Cardiac muscle cell (in vitro differentiated cells and primary cell): ENCODE data around the gene CACNA1C. TPM values are rescaled to one million over a fixed set of nuclear protein-coding genes. Genes with fewer than 3 reads are reported as not detected.
A peak's percentile ranks its signal among the peaks of the same experiment; 100 is the strongest.

Experiments
- DNase-seq, 2 donors: peaks; one replicate each; pipeline versions ENCODE4 v3.0.0 to v3.0.0-alpha.2; 2010 to 2017; ENCODE audit warnings: low read depth in 1 of 2, low spot score in 1 of 2
- H3K27ac ChIP-seq: fragments of 200-600 bp; sonication (generic); 2 replicates; pipeline ENCODE4 v1.5.1; 2016
- H3K27me3 ChIP-seq: fragments of 200-600 bp; sonication (generic); 2 replicates; pipeline ENCODE4 v1.6.0; 2016; ENCODE audit warnings: control low read depth
- H3K36me3 ChIP-seq: fragments of 200-600 bp; sonication (generic); 2 replicates; pipeline ENCODE4 v1.5.1; 2016; ENCODE audit warnings: control low read depth
- H3K4me1 ChIP-seq: fragments of 200-600 bp; sonication (generic); 2 replicates; pipeline ENCODE4 v1.8.1; 2017; ENCODE audit warnings: low read depth, mild to moderate bottlenecking, mixed run types
- H3K4me3 ChIP-seq: fragments of 200-600 bp; sonication (generic); 2 replicates; pipeline ENCODE4 v1.5.1; 2016; ENCODE audit warnings: mild to moderate bottlenecking
- H3K9me3 ChIP-seq: fragments of 200-600 bp; sonication (generic); 2 replicates; pipeline ENCODE4 v1.5.1; 2017; ENCODE audit warnings: low read depth, mild to moderate bottlenecking, control low read depth
- polyA plus RNA-seq: library from polyadenylated mRNA; unstranded; fragments of >200 nt; fragmentation: Nextera tagmentation; extraction: Ambion mirVana; gene quantifications from 2 replicates; pipeline ENCODE4 v1.2.1, GENCODE V29; 2016
- total RNA-seq: library from RNA; depleted of rRNA; stranded (reverse); fragments of >200 nt; gene quantifications from 2 replicates; pipeline ENCODE4 v1.2.3, GENCODE V29; 2016
- TF ChIP-seq, protein P1 (sequence below): IDR thresholded peaks from 2 replicates; pipeline ENCODE4 v1.5.1; 2012; ENCODE audit warnings: low read depth, mild to moderate bottlenecking, low read length

Gene CACNA1C
- total and polyA plus RNA-seq, 2 experiments from 2014 or later, result 40.8 to 77.8 TPM

DNA sequence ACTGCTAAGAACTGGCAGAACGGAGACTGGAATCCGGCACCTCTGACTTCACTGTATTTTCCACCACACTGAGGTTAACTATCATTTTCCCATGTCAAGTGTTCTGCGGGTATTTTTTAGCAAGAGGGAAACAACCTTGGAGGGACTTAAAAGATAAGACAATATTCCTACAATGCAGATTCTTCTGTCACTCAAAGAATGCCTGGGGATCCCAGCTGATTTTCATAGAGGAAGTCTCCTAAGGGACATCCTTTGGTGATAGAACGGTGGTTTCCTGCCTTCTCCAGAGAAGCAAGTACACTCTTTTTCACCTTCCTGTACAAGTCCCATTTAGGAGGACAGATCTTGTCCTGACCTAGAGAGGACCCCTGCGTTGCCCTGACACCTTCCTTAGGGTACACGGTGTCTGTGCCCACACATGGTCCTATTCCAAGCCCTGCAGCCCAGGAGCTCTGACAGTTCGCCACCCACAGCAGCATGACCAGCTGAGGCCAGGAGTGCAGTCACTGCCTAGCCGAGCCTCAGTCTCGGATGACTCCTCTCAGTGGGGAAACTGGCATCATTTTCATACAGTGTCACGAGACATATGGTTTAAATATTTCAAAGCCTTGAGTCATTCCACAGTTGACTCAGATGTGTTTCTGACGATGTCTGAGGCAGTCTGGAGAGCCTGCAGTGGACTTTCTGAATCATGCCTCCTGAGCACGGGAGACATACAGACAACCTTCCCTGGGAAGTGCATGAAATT lies 560.7 kb downstream of the CACNA1C start:
- Histone ChIP-seq H3K4me1 (no peaks in the 10 kb centered on the region), H3K9me3 (no peaks in the 10 kb centered on the region), H3K27ac (no peak overlapping the region), H3K4me3 (no peak overlapping the region), H3K36me3 (peaks cover 34% of the 10 kb centered on the region), H3K27me3 (no peaks in the 10 kb centered on the region)
- DNase-seq, result peak in 1 of 2 donors; percentile 93
- TF ChIP-seq, protein P1, sequence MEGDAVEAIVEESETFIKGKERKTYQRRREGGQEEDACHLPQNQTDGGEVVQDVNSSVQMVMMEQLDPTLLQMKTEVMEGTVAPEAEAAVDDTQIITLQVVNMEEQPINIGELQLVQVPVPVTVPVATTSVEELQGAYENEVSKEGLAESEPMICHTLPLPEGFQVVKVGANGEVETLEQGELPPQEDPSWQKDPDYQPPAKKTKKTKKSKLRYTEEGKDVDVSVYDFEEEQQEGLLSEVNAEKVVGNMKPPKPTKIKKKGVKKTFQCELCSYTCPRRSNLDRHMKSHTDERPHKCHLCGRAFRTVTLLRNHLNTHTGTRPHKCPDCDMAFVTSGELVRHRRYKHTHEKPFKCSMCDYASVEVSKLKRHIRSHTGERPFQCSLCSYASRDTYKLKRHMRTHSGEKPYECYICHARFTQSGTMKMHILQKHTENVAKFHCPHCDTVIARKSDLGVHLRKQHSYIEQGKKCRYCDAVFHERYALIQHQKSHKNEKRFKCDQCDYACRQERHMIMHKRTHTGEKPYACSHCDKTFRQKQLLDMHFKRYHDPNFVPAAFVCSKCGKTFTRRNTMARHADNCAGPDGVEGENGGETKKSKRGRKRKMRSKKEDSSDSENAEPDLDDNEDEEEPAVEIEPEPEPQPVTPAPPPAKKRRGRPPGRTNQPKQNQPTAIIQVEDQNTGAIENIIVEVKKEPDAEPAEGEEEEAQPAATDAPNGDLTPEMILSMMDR, result no peak

DNA sequence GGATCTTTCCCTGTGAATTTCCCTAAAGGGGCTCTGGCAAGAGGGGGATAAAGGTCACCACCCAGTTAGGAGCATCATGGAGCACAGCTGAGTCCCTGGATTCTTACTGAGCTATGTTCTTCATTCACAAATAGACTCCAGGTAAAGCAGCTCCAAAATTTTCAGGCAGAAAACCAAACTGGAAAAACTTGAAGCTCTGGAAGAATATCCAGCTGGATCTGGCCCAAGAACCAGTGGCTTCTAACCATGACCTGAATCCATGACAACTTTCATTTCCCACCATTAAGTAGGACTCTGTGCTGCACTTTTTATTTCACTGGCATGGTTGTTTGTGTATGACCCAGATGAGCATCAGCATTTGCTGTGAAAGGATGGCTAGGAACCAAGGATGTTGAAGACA lies 561.6 kb downstream of the CACNA1C start:
- no peak overlapping the region for H3K27ac ChIP-seq
- no peaks in the 10 kb centered on the region for H3K4me1 ChIP-seq
- TF ChIP-seq, protein P1, result no peak
- peaks cover 30% of the 10 kb centered on the region for H3K36me3 ChIP-seq
- no peak for DNase-seq
- H3K9me3 ChIP-seq, result no peaks in the 10 kb centered on the region
- no peak overlapping the region for H3K4me3 ChIP-seq
- no peaks in the 10 kb centered on the region for H3K27me3 ChIP-seq

DNA sequence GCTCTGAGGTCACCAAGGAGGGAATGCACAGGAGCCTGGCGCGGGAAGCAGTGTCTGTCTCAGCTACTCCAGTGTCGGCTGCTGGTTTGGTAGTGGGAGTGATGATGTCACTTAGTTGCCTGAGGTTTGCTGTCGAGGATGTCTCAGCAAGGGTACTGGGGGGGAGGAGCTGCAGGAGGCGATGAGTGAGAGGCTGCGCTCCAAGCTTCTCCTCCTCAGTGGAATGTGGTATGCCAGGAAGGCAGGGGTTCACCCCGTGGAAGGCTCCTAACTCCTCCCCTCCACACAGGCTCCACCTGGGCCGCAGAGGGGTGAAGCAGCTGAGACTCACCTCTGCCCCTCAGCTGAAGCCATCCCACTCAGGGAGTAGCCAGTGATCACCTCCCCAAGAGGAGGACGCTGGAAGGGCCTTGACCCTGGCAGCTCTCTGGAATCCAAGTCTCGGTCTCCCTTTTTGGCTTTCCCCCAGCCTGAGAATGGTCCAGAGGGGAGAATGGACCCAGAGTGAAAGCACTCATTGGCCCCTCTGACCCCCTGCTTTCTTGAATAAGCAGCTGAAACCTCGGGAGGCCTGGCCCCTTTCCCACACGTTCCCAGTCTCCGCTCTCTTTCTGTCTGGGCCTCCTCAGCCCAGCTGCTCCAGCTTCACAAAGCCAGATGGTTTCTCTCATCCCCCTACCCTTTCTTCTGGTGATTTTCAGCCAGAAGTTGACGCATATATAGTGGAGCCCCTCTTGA lies 563.0 kb downstream of the CACNA1C start:
- TF ChIP-seq, protein P1, result no peak
- Histone ChIP-seq H3K27me3 (no peaks in the 10 kb centered on the region), H3K4me3 (no peak overlapping the region), H3K36me3 (peaks cover 23% of the 10 kb centered on the region), H3K9me3 (no peaks in the 10 kb centered on the region), H3K4me1 (no peaks in the 10 kb centered on the region), H3K27ac (no peak overlapping the region)
- peak; percentile 1 to 65 for DNase-seq

DNA sequence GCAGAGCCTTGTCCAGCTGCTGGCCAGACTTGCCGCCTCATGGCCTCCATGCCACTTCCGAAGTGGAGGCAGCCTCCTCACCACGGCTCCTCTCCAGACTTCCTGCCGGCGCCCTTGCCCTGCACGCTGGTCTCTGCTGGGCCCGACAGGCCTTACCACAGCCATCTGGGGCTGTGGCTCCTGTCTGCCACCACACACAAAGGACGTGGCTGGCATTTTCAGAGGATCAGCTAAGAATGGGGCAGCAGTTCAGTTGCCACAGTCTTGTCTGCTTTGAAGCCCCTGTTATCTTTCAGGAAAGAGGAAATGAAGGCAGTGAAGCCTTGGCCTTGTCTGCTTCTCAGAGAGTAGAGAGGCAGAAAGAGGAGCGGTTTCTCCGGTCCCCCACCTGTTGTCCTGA lies 564.0 kb downstream of the CACNA1C start:
- Histone ChIP-seq H3K4me1 (no peaks in the 10 kb centered on the region), H3K27ac (no peak overlapping the region), H3K9me3 (no peaks in the 10 kb centered on the region)

DNA sequence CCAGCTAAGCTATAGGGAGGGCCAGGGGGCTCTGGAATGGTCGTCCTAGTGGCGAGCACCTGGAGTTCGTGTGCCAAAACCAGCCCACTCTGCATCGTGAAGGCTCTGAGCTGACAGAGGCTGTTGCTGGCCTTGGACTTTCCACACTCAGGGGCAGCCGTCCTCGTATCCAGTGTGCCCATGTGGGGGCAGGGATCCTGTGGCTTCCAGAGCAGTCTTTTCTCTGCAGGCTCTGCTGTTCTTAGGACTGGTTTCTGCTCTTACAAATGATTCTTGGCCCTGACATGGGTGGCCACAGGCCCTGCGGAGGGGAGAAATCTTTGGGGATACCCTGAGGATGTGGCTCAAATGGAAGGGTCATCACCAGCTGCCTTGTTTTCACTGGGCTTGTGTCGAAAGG lies 564.6 kb downstream of the CACNA1C start:
- peaks cover 20% of the 10 kb centered on the region for H3K36me3 ChIP-seq
- no peaks in the 10 kb centered on the region for H3K27me3 ChIP-seq
- no peaks in the 10 kb centered on the region for H3K4me1 ChIP-seq
- no peak overlapping the region for H3K27ac ChIP-seq
- no peak for DNase-seq
- no peak overlapping the region for H3K4me3 ChIP-seq
- H3K9me3 ChIP-seq, result no peaks in the 10 kb centered on the region
- TF ChIP-seq, protein P1, result no peak

More for the DNA sequence above, 564.0 kb downstream of the CACNA1C start:
- TF ChIP-seq, protein P1, result no peak
- Histone ChIP-seq H3K36me3 (peaks cover 23% of the 10 kb centered on the region), H3K27me3 (no peaks in the 10 kb centered on the region), H3K4me3 (no peak overlapping the region)
- DNase-seq, result no peak
